KG1 (cell line): ENCODE data around the gene GATC.

Experiments
- DNase-seq: peaks from one replicate; lab custom pipeline; 2025; lab: John Stamatoyannopoulos, UW

Gene GATC

DNA sequence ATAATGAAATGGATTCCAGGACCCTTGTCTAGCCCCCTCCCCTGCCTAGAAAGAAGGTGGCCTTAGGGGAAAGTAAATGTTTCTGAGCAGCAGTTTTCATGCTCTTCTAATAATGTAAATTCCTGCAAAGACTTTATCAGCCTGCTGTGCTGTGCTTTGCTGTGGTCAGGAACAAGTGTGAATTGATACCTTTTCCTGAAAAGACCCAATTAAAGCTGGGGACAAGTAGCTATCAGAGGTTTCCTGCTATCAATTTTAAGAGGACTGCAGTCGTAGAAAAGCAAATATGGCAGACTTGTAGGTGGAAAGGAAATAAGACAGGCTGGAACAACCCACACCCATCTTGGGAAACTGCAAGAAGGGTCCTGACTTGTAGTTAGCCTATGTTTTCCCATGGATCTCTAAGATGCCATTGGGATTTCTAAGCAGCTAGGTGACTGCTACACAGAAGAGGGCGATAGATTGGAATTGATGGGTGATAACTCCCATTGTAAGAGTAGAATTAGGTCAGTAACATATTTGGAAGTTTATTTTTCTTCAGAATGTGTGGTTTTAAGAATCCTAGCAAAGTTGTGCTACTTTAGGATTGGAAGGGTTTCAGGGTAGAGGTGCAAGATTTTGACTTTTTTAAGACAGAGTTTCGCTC is 52.7 kb downstream of the GATC start:
- no peak for DNase-seq

DNA sequence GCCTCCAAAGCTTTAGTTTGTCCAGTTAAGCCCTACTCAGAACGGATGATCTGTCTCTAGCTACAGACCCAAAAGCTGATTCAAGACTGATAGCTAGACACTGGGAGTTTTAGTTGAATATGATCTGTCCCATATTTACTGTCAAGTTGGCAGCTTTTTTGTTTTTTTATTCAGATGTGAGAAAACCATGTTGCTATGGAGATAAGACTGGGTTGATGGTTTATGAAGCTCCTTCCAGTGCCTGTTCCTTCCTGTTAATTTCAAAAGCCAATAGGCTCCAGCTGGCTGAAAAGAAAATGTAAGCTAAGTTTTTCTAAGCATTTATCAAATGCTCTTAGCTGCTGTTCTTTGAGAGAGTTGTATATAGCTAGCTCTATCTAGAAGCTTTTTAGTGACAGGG is 54.3 kb downstream of the GATC start:
- DNase-seq, result no peak

DNA sequence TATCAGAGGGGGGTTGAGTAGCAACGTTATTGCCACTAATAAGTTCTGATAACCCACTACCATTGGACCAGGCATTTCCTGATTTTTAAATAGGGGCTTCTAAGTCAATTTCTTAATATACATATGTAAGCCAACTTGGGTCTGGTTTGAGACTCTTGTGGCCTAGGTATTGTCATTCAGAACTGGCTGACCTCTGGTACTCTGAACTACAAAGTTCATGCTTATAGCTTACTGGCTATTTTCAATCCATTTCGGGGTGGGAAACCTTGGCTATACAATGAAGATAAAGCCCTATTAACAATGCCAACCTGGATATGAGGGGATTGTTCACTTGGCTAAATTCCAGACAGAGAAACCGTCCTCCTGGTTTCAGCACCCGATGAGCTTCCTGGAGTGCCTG is 58.3 kb downstream of the GATC start:
- no peak for DNase-seq

DNA sequence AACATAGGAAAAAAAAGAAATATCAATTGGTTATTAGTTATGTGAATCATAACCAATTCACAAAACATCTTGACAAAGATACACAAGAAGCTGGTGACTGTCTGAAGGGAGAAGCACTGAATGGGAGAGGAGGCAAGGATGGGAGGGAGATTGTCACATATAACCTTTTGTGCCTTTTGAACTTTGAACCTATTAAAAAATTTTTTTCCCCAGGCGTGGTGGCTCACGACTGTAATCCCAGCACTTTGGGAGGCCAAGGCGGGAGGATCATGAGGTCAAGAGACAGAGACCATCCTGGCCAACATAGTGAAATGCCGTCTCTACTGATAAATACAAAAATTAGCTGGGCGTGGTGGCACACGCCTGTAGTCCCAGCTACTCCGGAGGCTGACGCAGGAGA is 62.3 kb downstream of the GATC start:
- no peak for DNase-seq
